KOPT-K1 (cell line): Measurements from ENCODE around the gene IL1RAP.

Experiments
- H3K27ac ChIP-seq: fragments of 200-600 bp; sonication (generic); 2 replicates; pipeline ENCODE4 v1.5.1; 2016; ENCODE audit warnings: antibody characterized with exemption, mild to moderate bottlenecking, low read depth, low read length; ENCODE audit not compliant: poor library complexity, severe bottlenecking
- H3K36me3 ChIP-seq: fragments of 200-600 bp; sonication (generic); 2 replicates; pipeline ENCODE4 v1.5.1; 2017; ENCODE audit warnings: antibody characterized with exemption, mild to moderate bottlenecking, low read length, moderate library complexity; ENCODE audit not compliant: insufficient read depth
- H3K9me3 ChIP-seq: fragments of 200-600 bp; sonication (generic); 2 replicates; pipeline ENCODE4 v1.5.1; 2017; ENCODE audit warnings: antibody characterized with exemption, low read length, mild to moderate bottlenecking; ENCODE audit not compliant: insufficient read depth, poor library complexity, severe bottlenecking

Gene IL1RAP

GRCh38 chr3:190696777-190697501, 183.1 kb downstream of the IL1RAP start:
- Histone ChIP-seq H3K9me3 (no peaks in the 10 kb centered on the region), H3K27ac (no peak overlapping the region), H3K36me3 (no peaks in the 10 kb centered on the region)

GRCh38 chr3:190697502-190697830, 183.6 kb downstream of the IL1RAP start:
- no peaks in the 10 kb centered on the region for H3K36me3 ChIP-seq
- no peak overlapping the region for H3K27ac ChIP-seq
- no peaks in the 10 kb centered on the region for H3K9me3 ChIP-seq

GRCh38 chr3:190697901-190698300, 184.0 kb downstream of the IL1RAP start:
- no peaks in the 10 kb centered on the region for H3K9me3 ChIP-seq
- no peak overlapping the region for H3K27ac ChIP-seq
- H3K36me3 ChIP-seq = no peaks in the 10 kb centered on the region

- Histone ChIP-seq H3K9me3 (no peaks in the 10 kb centered on the region), H3K27ac (no peak overlapping the region), H3K36me3 (no peaks in the 10 kb centered on the region)
These were observed 185.9 kb downstream of the IL1RAP start for GRCh38 chr3:190699776-190700175.

GRCh38 chr3:190701096-190701532, 187.2 kb downstream of the IL1RAP start:
- Histone ChIP-seq H3K9me3 (no peaks in the 10 kb centered on the region), H3K27ac (no peak overlapping the region), H3K36me3 (no peaks in the 10 kb centered on the region)

GRCh38 chr3:190706582-190706981, 192.7 kb downstream of the IL1RAP start:
- Histone ChIP-seq H3K9me3 (no peaks in the 10 kb centered on the region), H3K27ac (no peak overlapping the region)

More at GRCh38 chr3:190706582-190706981, 192.7 kb downstream of the IL1RAP start:
- no peaks in the 10 kb centered on the region for H3K36me3 ChIP-seq
